Measurements from ENCODE around the gene LY6G6F.

DNA sequence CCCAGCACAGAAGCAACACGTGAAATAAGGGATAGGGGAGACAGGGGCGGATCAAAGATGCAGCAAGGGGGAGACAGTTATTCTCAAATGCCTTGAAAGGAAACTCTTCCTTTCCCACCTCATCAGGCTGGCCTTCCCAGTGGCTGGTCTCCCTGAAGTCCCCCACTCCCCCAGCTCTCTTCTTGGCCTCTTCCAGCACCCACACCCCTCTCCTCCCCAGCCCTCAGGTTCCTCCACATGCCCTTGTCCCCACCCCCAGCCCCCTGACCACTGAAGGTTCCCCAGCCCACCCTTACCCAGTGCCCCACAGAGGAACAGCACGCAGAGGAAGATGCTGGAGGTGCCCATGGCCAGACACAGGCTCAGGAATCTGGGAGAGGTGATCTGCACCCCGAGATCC lies 6.8 kb downstream of the LY6G6F start:
- TF ChIP-seq POLR2AphosphoS5 (IDR thresholded peaks at IDR 0.05; ENCODE audit: low read depth, low read length) (no peak), REST (IDR thresholded peaks at IDR 0.05; ENCODE audit: insufficient read depth in 1 of 2, low read depth in 2 of 2, low read length in 2 of 2) (no peak)
